ENCODE measurements around the gene GTPBP1. TPM values are rescaled to one million over a fixed set of nuclear protein-coding genes. Genes with fewer than 3 reads are reported as not detected.

The GTPBP1 gene
- total RNA-seq, 1 donor from 2014 or later = 49.8 TPM

- Histone ChIP-seq H3K4me1 (ENCODE audit: insufficient read depth, low read length) (peaks cover 3% of the 10 kb centered on the region), H3K79me2 (ENCODE audit: insufficient read depth, low read length) (no peaks in the 10 kb centered on the region), H3K9ac (ENCODE audit: low read length) (no peak overlapping the region), H3K27ac (ENCODE audit: low read depth, low read length) (no peak overlapping the region), H3K36me3 (ENCODE audit: insufficient read depth, low read length) (peaks cover 30% of the 10 kb centered on the region), H2AFZ (ENCODE audit: low read depth, low read length) (no peak overlapping the region), H3K4me2 (ENCODE audit: low read length) (no peak overlapping the region), H3K9me3 (ENCODE audit: insufficient read depth, low read depth, low read length) (no peaks in the 10 kb centered on the region), H3K27me3 (ENCODE audit: insufficient read depth, low read length) (no peaks in the 10 kb centered on the region), H4K20me1 (ENCODE audit: insufficient read depth, low read length) (peaks cover 31% of the 10 kb centered on the region), H3K4me3 (ENCODE audit: insufficient read depth, low read depth, low read length) (no peak overlapping the region)
- Mint-ChIP-seq H3K36me3 (ENCODE audit: low read depth, unreplicated experiment) (peaks cover 24% of the 10 kb centered on the region), H3K27me3 (ENCODE audit: low read depth, unreplicated experiment) (no peaks in the 10 kb centered on the region), H3K27ac (ENCODE audit: unreplicated experiment) (peak overlapping the region; percentile 86), H3K9me3 (ENCODE audit: unreplicated experiment) (no peaks in the 10 kb centered on the region), H3K4me1 (ENCODE audit: low read depth, unreplicated experiment) (peaks cover 7% of the 10 kb centered on the region), H3K4me3 (ENCODE audit: unreplicated experiment) (peak overlapping the region; percentile 12)
- no peak for TF ChIP-seq CTCF (IDR thresholded peaks at IDR 0.05; ENCODE audit: insufficient read depth, low read depth, low read length)
- TF ChIP-seq EZH2 (IDR thresholded peaks at IDR 0.05; ENCODE audit: insufficient read depth, low read length) = no peak
- DNase-seq (ENCODE audit: low read depth) (no peak), FAIRE-seq (no peak)
Observed at GRCh38 chr22:38737302-38738060, 31.7 kb downstream of the GTPBP1 start.

- DNase-seq (ENCODE audit: low read depth) (no peak), FAIRE-seq (no peak)
- TF ChIP-seq CTCF (IDR thresholded peaks at IDR 0.05; ENCODE audit: insufficient read depth, low read depth, low read length) (no peak), EZH2 (IDR thresholded peaks at IDR 0.05; ENCODE audit: insufficient read depth, low read length) (no peak)
- no peak overlapping the region for H2AFZ ChIP-seq (ENCODE audit: low read depth, low read length)
- H3K79me2 ChIP-seq (ENCODE audit: insufficient read depth, low read length) = no peaks in the 10 kb centered on the region
- no peak overlapping the region for H3K27ac ChIP-seq (ENCODE audit: low read depth, low read length)
- peaks cover 3% of the 10 kb centered on the region for H3K4me1 ChIP-seq (ENCODE audit: insufficient read depth, low read length)
- H4K20me1 ChIP-seq (ENCODE audit: insufficient read depth, low read length) = peaks cover 24% of the 10 kb centered on the region
- no peaks in the 10 kb centered on the region for H3K9me3 Mint-ChIP-seq (ENCODE audit: unreplicated experiment)
- H3K4me1 Mint-ChIP-seq (ENCODE audit: low read depth, unreplicated experiment) = peaks cover 7% of the 10 kb centered on the region
- H3K27me3 Mint-ChIP-seq (ENCODE audit: low read depth, unreplicated experiment) = no peaks in the 10 kb centered on the region
- no peaks in the 10 kb centered on the region for H3K9me3 ChIP-seq (ENCODE audit: insufficient read depth, low read depth, low read length)
- peaks cover 25% of the 10 kb centered on the region for H3K36me3 Mint-ChIP-seq (ENCODE audit: low read depth, unreplicated experiment)
- peaks cover 36% of the 10 kb centered on the region for H3K36me3 ChIP-seq (ENCODE audit: insufficient read depth, low read length)
- no peak overlapping the region for H3K4me3 Mint-ChIP-seq (ENCODE audit: unreplicated experiment)
- H3K27me3 ChIP-seq (ENCODE audit: insufficient read depth, low read length) = no peaks in the 10 kb centered on the region
- no peak overlapping the region for H3K4me3 ChIP-seq (ENCODE audit: insufficient read depth, low read depth, low read length)
- no peak overlapping the region for H3K4me2 ChIP-seq (ENCODE audit: low read length)
- no peak overlapping the region for H3K27ac Mint-ChIP-seq (ENCODE audit: unreplicated experiment)
- no peak overlapping the region for H3K9ac ChIP-seq (ENCODE audit: low read length)
Observed at GRCh38 chr22:38738475-38739070, 32.8 kb downstream of the GTPBP1 start.
